Measurements from ENCODE around the gene ISL1. TPM values are rescaled to one million over a fixed set of nuclear protein-coding genes. Genes with fewer than 3 reads are reported as not detected.

ISL1 gene
- total and polyA plus RNA-seq, 2 donors (not counting 1 experiment from before 2014, with no cell fraction given) = not detected

DNA sequence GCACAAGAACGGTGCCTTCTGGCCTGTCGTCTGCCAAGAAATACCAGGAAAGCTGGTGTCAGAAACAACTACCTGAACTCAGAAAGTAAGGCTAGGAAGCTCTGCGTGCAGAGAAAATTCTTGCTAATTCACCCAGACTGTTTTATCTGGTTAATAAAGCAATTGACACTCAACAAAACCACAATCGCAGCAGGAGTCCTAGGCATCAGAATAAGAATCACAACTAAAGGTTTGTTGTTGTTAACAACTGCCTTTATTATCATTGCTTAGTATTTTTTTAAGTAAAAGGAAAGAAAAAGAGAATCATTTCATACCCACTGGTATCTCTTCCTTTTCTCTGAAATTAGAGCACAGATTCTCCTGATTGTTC lies 3.9 kb upstream of the ISL1 start:
- ChIA-PET POLR2A (no interaction called here), CTCF (no interaction called here)
- ATAC-seq (ENCODE audit: low read depth) (no peak), DNase-seq (no peak)
- Mint-ChIP-seq H3K4me3 (no peak overlapping the region), H3K9me3 (ENCODE audit: insufficient read depth) (no peaks in the 10 kb centered on the region), H3K27me3 (peaks cover 82% of the 10 kb centered on the region), H3K4me1 (no peaks in the 10 kb centered on the region), H3K27ac (no peak overlapping the region)
- Histone ChIP-seq H3K9ac (ENCODE audit: low read length) (no peak overlapping the region), H3K79me2 (ENCODE audit: control insufficient read depth, insufficient read depth, low read length) (no peaks in the 10 kb centered on the region), H3K4me1 (ENCODE audit: control insufficient read depth in 2 of 2, insufficient read depth in 2 of 2, low read length in 2 of 2) (no peaks in the 10 kb centered on the region), H3K27ac (ENCODE audit: low read length in 2 of 2) (no peak overlapping the region), H3K4me2 (replicated peaks; ENCODE audit: low read depth, low read length, poor library complexity, severe bottlenecking) (no peak overlapping the region), H2AFZ (ENCODE audit: insufficient read depth, low read depth, low read length, poor library complexity, severe bottlenecking) (no peak overlapping the region), H3K4me3 (ENCODE audit: control extremely low read depth in 1 of 5, extremely low read depth in 1 of 5, insufficient read depth in 1 of 5, low read depth in 2 of 5, low read length in 4 of 5) (no peak overlapping the region), H4K20me1 (ENCODE audit: control insufficient read depth, insufficient read depth, low read length, poor library complexity, severe bottlenecking) (no peaks in the 10 kb centered on the region), H3K36me3 (replicated peaks in 1 of 2; ENCODE audit: control extremely low read depth in 1 of 2, control insufficient read depth in 1 of 2, extremely low read depth in 1 of 2, insufficient read depth in 2 of 2, low read length in 1 of 2) (no peaks in the 10 kb centered on the region), H3K9me3 (ENCODE audit: control extremely low read depth in 1 of 3, control insufficient read depth in 2 of 3, insufficient read depth in 1 of 3, low read length in 2 of 3) (peaks cover 0 to 22% (median 0%) of the 10 kb centered on the region in 3 donors), H3K27me3 (replicated peaks in 1 of 4; ENCODE audit: control extremely low read depth in 1 of 4, control insufficient read depth in 3 of 4, insufficient read depth in 4 of 4, low read length in 3 of 4) (peaks cover 0 to 51% (median 37%) of the 10 kb centered on the region in 4 experiments)
- intact Hi-C loops (cut with micrococcal nuclease) = no loop called here
- WGBS (ENCODE audit: insufficient coverage) = 0% methylated on average over 2 of the region's 4 CpGs
- TF ChIP-seq, protein P1, sequence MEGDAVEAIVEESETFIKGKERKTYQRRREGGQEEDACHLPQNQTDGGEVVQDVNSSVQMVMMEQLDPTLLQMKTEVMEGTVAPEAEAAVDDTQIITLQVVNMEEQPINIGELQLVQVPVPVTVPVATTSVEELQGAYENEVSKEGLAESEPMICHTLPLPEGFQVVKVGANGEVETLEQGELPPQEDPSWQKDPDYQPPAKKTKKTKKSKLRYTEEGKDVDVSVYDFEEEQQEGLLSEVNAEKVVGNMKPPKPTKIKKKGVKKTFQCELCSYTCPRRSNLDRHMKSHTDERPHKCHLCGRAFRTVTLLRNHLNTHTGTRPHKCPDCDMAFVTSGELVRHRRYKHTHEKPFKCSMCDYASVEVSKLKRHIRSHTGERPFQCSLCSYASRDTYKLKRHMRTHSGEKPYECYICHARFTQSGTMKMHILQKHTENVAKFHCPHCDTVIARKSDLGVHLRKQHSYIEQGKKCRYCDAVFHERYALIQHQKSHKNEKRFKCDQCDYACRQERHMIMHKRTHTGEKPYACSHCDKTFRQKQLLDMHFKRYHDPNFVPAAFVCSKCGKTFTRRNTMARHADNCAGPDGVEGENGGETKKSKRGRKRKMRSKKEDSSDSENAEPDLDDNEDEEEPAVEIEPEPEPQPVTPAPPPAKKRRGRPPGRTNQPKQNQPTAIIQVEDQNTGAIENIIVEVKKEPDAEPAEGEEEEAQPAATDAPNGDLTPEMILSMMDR (IDR thresholded peaks at IDR 0.05) = no peak
- TF ChIP-seq EZH2 (IDR thresholded peaks at IDR 0.05; ENCODE audit: borderline replicate concordance, insufficient read depth, low read depth, low read length, poor library complexity, severe bottlenecking) = no peak

DNA sequence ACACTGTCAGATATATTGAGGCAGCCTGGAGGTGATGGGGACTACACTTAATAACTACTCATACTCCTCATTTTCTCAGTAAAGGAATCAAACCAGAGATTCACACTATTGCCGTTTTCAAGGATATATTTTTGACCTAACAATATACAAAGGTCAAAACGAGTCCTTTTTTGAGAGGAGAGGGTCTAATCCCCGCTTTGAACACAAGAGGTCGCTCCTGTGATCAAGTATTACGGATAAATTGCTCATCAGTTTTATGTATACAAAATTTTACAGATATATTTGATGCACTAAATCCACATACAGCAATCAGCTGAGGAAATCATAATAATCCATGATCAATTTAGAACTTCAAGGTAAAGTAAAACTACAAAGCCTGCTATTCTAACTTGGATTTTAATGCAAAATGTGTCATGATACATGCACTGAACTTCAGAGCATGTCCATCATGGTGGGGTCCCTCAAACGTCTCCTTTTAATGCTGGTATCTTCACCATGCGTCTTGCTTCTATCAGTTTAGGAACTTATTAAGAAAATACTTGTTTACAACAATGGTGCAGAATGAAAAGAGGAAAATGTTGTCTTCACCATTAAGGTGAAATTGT lies 2.5 kb upstream of the ISL1 start:
- no peak overlapping the region for H3K9ac ChIP-seq (ENCODE audit: low read length)
- H3K27me3 ChIP-seq (replicated peaks in 1 of 4; ENCODE audit: control extremely low read depth in 1 of 4, control insufficient read depth in 3 of 4, insufficient read depth in 4 of 4, low read length in 3 of 4) = peaks cover 0 to 53% (median 47%) of the 10 kb centered on the region in 4 experiments
- Mint-ChIP-seq H3K9me3 (ENCODE audit: insufficient read depth) (no peaks in the 10 kb centered on the region), H3K4me3 (no peak overlapping the region), H3K27me3 (peaks cover 85% of the 10 kb centered on the region), H3K4me1 (no peaks in the 10 kb centered on the region), H3K27ac (no peak overlapping the region)
- H3K4me3 ChIP-seq (ENCODE audit: control extremely low read depth in 1 of 5, extremely low read depth in 1 of 5, insufficient read depth in 1 of 5, low read depth in 2 of 5, low read length in 4 of 5) = no peak overlapping the region
- peaks cover 0 to 22% (median 0%) of the 10 kb centered on the region in 3 donors for H3K9me3 ChIP-seq (ENCODE audit: control extremely low read depth in 1 of 3, control insufficient read depth in 2 of 3, insufficient read depth in 1 of 3, low read length in 2 of 3)
- no peak for TF ChIP-seq EZH2 (IDR thresholded peaks at IDR 0.05; ENCODE audit: borderline replicate concordance, insufficient read depth, low read depth, low read length, poor library complexity, severe bottlenecking)
- TF ChIP-seq, protein P1 (IDR thresholded peaks at IDR 0.05) = no peak
- no peak overlapping the region for H2AFZ ChIP-seq (ENCODE audit: insufficient read depth, low read depth, low read length, poor library complexity, severe bottlenecking)
- H3K4me2 ChIP-seq (replicated peaks; ENCODE audit: low read depth, low read length, poor library complexity, severe bottlenecking) = no peak overlapping the region
- no peaks in the 10 kb centered on the region for H3K79me2 ChIP-seq (ENCODE audit: control insufficient read depth, insufficient read depth, low read length)
- POLR2A ChIA-PET = no interaction called here
- DNase-seq (no peak), ATAC-seq (ENCODE audit: low read depth) (no peak)
- no peaks in the 10 kb centered on the region for H4K20me1 ChIP-seq (ENCODE audit: control insufficient read depth, insufficient read depth, low read length, poor library complexity, severe bottlenecking)
- WGBS (ENCODE audit: insufficient coverage) = no CpG with 5 or more reads among the region's 7 CpGs
- no peak overlapping the region for H3K27ac ChIP-seq (ENCODE audit: low read length in 2 of 2)
- no peaks in the 10 kb centered on the region for H3K36me3 ChIP-seq (replicated peaks in 1 of 2; ENCODE audit: control extremely low read depth in 1 of 2, control insufficient read depth in 1 of 2, extremely low read depth in 1 of 2, insufficient read depth in 2 of 2, low read length in 1 of 2)
- H3K4me1 ChIP-seq (ENCODE audit: control insufficient read depth in 2 of 2, insufficient read depth in 2 of 2, low read length in 2 of 2) = no peaks in the 10 kb centered on the region
- CTCF ChIA-PET = interaction anchor here (0.7 kb wide), 1 partner anchor 270 kb away, joined by 3 read pairs; no protein-coding TSS in a partner anchor
- intact Hi-C loops (cut with micrococcal nuclease) = no loop called here
